Common myeloid progenitor, CD34-positive (primary cell): ENCODE results near the gene PBX4.

Experiments used
- CTCF ChIA-PET: fragments of 350-600 bp; sonication (Branson Sonifier 250); formaldehyde crosslinking; loops from one replicate; lab custom pipeline; 2021; ENCODE audit warnings: antibody characterized with exemption; lab: Charles Lee
- POLR2A ChIA-PET: fragments of 350-600 bp; sonication (Branson Sonifier 250); formaldehyde crosslinking; loops from one replicate; lab custom pipeline; 2021; ENCODE audit warnings: antibody characterized with exemption; lab: Charles Lee
- DNase-seq, 3 donors: peaks; one replicate each; pipeline versions ENCODE4 v3.0.0 to v3.0.0-alpha.2; 2013
- H3K27ac ChIP-seq, 2 experiments: 1 replicate in 1 of 2; 2 replicates in 1 of 2; pipeline ENCODE4 v1.7.0; 2013; ENCODE audit warnings: inconsistent platforms in 2 of 2, low read length in 2 of 2, mild to moderate bottlenecking in 2 of 2, low read depth in 1 of 2, moderate library complexity in 1 of 2; ENCODE audit not compliant: severe bottlenecking in 2 of 2, insufficient read depth in 1 of 2, poor library complexity in 1 of 2
- H3K27me3 ChIP-seq, 5 experiments: replicated peaks in 2 of 5; 1 replicate in 3 of 5; 2 replicates in 2 of 5; pipeline versions ENCODE4 v1.6.1 to v1.7.0; 2013; ENCODE audit warnings: low read length in 4 of 5, mild to moderate bottlenecking in 2 of 5, moderate library complexity in 2 of 5, inconsistent platforms in 1 of 5; ENCODE audit not compliant: insufficient read depth in 5 of 5, control insufficient read depth in 4 of 5
- H3K36me3 ChIP-seq, 4 experiments: 1 replicate in 2 of 4; 2 replicates in 2 of 4; pipeline versions ENCODE4 v1.6.1 to v1.7.0; 2013; ENCODE audit warnings: low read length in 3 of 4, control low read depth in 1 of 4, mild to moderate bottlenecking in 1 of 4; ENCODE audit not compliant: control insufficient read depth in 4 of 4, insufficient read depth in 4 of 4
- H3K4me1 ChIP-seq, 4 experiments: 1 replicate in 3 of 4; 2 replicates in 1 of 4; pipeline versions ENCODE4 v1.6.1 to v1.7.1; 2013; ENCODE audit warnings: low read length in 3 of 4, mild to moderate bottlenecking in 3 of 4, control low read depth in 1 of 4, inconsistent platforms in 1 of 4, moderate library complexity in 1 of 4; ENCODE audit not compliant: control insufficient read depth in 4 of 4, insufficient read depth in 4 of 4; ENCODE audit errors: control extremely low read depth in 1 of 4
- H3K4me3 ChIP-seq, 7 experiments: 1 replicate in 4 of 7; 2 replicates in 3 of 7; pipeline versions ENCODE4 v1.5.1 to v1.7.0; 2013; ENCODE audit warnings: mild to moderate bottlenecking in 7 of 7, low read length in 6 of 7, moderate library complexity in 6 of 7, inconsistent platforms in 2 of 7, low read depth in 2 of 7, control low read depth in 1 of 7; ENCODE audit not compliant: insufficient read depth in 4 of 7, control insufficient read depth in 1 of 7; ENCODE audit errors: extremely low read depth in 1 of 7
- H3K9me3 ChIP-seq, 5 experiments: 1 replicate in 4 of 5; 2 replicates in 1 of 5; pipeline versions ENCODE4 v1.6.1 to v1.7.1; 2013; ENCODE audit warnings: low read length in 4 of 5, mild to moderate bottlenecking in 2 of 5, inconsistent platforms in 1 of 5, low read depth in 1 of 5, moderate library complexity in 1 of 5; ENCODE audit not compliant: control insufficient read depth in 4 of 5, insufficient read depth in 2 of 5; ENCODE audit errors: control extremely low read depth in 1 of 5
- WGBS: methylation state at CpG from one replicate; pipeline ENCODE4 v1.1.5; 2013; ENCODE audit not compliant: insufficient coverage; 5-methylcytosine and 5-hydroxymethylcytosine counted together

Gene PBX4

GRCh38 chr19:19567391-19567790 is 51.1 kb downstream of the PBX4 start:
- H3K36me3 ChIP-seq = peaks cover 0 to 2% (median 0%) of the 10 kb centered on the region in 4 experiments
- 95% methylated on average over 3 of the region's 3 CpGs for WGBS
- H3K27me3 ChIP-seq = no peaks in the 10 kb centered on the region
- H3K9me3 ChIP-seq = no peaks in the 10 kb centered on the region
- no peaks in the 10 kb centered on the region for H3K4me1 ChIP-seq
- ChIA-PET POLR2A (no interaction called here), CTCF (interaction anchor here (1.0 kb wide), 1 partner anchor 26 kb away, joined by 3 read pairs; no protein-coding TSS in a partner anchor)
- no peak overlapping the region for H3K27ac ChIP-seq
- no peak overlapping the region for H3K4me3 ChIP-seq
- DNase-seq = no peak

- peaks cover 0 to 2% (median 0%) of the 10 kb centered on the region in 4 experiments for H3K36me3 ChIP-seq
- H3K4me1 ChIP-seq = no peaks in the 10 kb centered on the region
- H3K27me3 ChIP-seq = no peaks in the 10 kb centered on the region
- no peak overlapping the region for H3K4me3 ChIP-seq
- CTCF ChIA-PET = interaction anchor here (1.4 kb wide), 1 partner anchor 31 kb away, joined by 3 read pairs; no protein-coding TSS in a partner anchor
- POLR2A ChIA-PET = no interaction called here
- WGBS = 93% methylated on average over 4 of the region's 7 CpGs
- no peaks in the 10 kb centered on the region for H3K9me3 ChIP-seq
- DNase-seq = no peak
- H3K27ac ChIP-seq = no peak overlapping the region
These were observed 52.2 kb downstream of the PBX4 start for GRCh38 chr19:19566306-19566705.

- H3K9me3 ChIP-seq = no peaks in the 10 kb centered on the region
- 98% methylated on average over 14 of the region's 17 CpGs for WGBS
- H3K36me3 ChIP-seq = no peaks in the 10 kb centered on the region
- H3K27me3 ChIP-seq = no peaks in the 10 kb centered on the region
- no peak overlapping the region for H3K4me3 ChIP-seq
- peaks cover 0 to 9% (median 8%) of the 10 kb centered on the region in 4 experiments for H3K4me1 ChIP-seq
- ChIA-PET POLR2A (no interaction called here), CTCF (interaction anchor here (1.6 kb wide), 1 partner anchor 81 kb away, joined by 4 read pairs; no protein-coding TSS in a partner anchor)
- no peak for DNase-seq
- H3K27ac ChIP-seq = no peak overlapping the region
These were observed 55.1 kb downstream of the PBX4 start for GRCh38 chr19:19563348-19563848.

GRCh38 chr19:19562665-19563347 is 55.7 kb downstream of the PBX4 start:
- Histone ChIP-seq H3K4me3 (no peak overlapping the region), H3K4me1 (peaks cover 0 to 9% (median 8%) of the 10 kb centered on the region in 4 experiments), H3K9me3 (no peaks in the 10 kb centered on the region), H3K36me3 (no peaks in the 10 kb centered on the region), H3K27ac (no peak overlapping the region), H3K27me3 (no peaks in the 10 kb centered on the region)
- peak in 1 of 3 donors; percentile 11 for DNase-seq
- ChIA-PET CTCF (interaction anchor here (1.6 kb wide), 1 partner anchor 82 kb away, joined by 4 read pairs; no protein-coding TSS in a partner anchor), POLR2A (no interaction called here)
- WGBS = 94% methylated on average over 12 of the region's 17 CpGs

GRCh38 chr19:19561946-19562664 is 56.4 kb downstream of the PBX4 start:
- 96% methylated on average over 24 of the region's 26 CpGs for WGBS
- H3K4me3 ChIP-seq = no peak overlapping the region
- no peaks in the 10 kb centered on the region for H3K36me3 ChIP-seq
- H3K9me3 ChIP-seq = no peaks in the 10 kb centered on the region
- H3K27me3 ChIP-seq = no peaks in the 10 kb centered on the region
- CTCF ChIA-PET = interaction anchor here (0.5 to 1.6 kb wide), 2 partner anchors 34 to 83 kb away, joined by 3 to 4 read pairs; no protein-coding TSS in a partner anchor
- H3K4me1 ChIP-seq = peaks cover 0 to 9% (median 8%) of the 10 kb centered on the region in 4 experiments
- POLR2A ChIA-PET = no interaction called here
- H3K27ac ChIP-seq = no peak overlapping the region
- no peak for DNase-seq

GRCh38 chr19:19559931-19560330 is 58.6 kb downstream of the PBX4 start:
- peak in 2 of 3 donors; percentile 44 to 57 for DNase-seq
- H3K4me3 ChIP-seq = peak overlapping the region in 1 of 7 experiments; percentile 23
- peaks cover 0 to 9% (median 8%) of the 10 kb centered on the region in 4 experiments for H3K4me1 ChIP-seq
- ChIA-PET CTCF (interaction anchor here (1.1 to 2.0 kb wide), 3 partner anchors 9 to 22 kb away, joined by 3 to 5 read pairs (median 3); no protein-coding TSS in a partner anchor), POLR2A (no interaction called here)
- 59% methylated on average over 2 of the region's 4 CpGs for WGBS
- no peak overlapping the region for H3K27ac ChIP-seq
- H3K36me3 ChIP-seq = no peaks in the 10 kb centered on the region
- H3K9me3 ChIP-seq = no peaks in the 10 kb centered on the region
- no peaks in the 10 kb centered on the region for H3K27me3 ChIP-seq
